GM12878 (cell line): ENCODE data around the gene ZNF544. TPM values are rescaled to one million over a fixed set of nuclear protein-coding genes. Genes with fewer than 3 reads are reported as not detected.

ENCODE experiments used
- ATAC-seq: fragments of 200-7000 bp; cut with Tn5 transposase; 3 replicates; pipeline ENCODE4 v1.9.1; 2020; ENCODE audit warnings: mild to moderate bottlenecking, moderate library complexity
- BruUV-seq: library from RNA; stranded (reverse); fragments of 400-500 nt; replicated peaks from 2 replicates; lab custom pipeline; 2021; lab: Mats Ljungman, UMichigan
- CTCF ChIA-PET: fragments of 300-600 bp; sonication (Branson Sonifier 250); formaldehyde crosslinking; extraction: SDS; loops from one replicate; lab custom pipeline; 2021; ENCODE audit warnings: inconsistent platforms; lab: Yijun Ruan, JAX
- POLR2A ChIA-PET: fragments of 350-600 bp; formaldehyde crosslinking; extraction: SDS; loops from one replicate; lab custom pipeline; 2021; ENCODE audit warnings: inconsistent platforms; lab: Charles Lee
- RAD21 ChIA-PET: fragments of 300-600 bp; sonication (Branson Sonifier 250); formaldehyde crosslinking; loops from one replicate; lab custom pipeline; 2023; ENCODE audit warnings: antibody characterized with exemption; ENCODE audit not compliant: unreplicated experiment; lab: Charles Lee
- SMC1A ChIA-PET: fragments of 300-600 bp; sonication (Branson Sonifier 250); formaldehyde crosslinking; loops from one replicate; lab custom pipeline; 2023; ENCODE audit not compliant: unreplicated experiment, uncharacterized antibody; lab: Charles Lee
- DNase-seq: peaks from one replicate; pipeline ENCODE4 v3.0.0-alpha.2; 2011; ENCODE audit warnings: low read depth, low spot score
- FAIRE-seq: peaks from 3 replicates; lab custom pipeline; 2011; peaks lifted over from hg19 to GRCh38; lab: Jason Lieb, UNC
- H2AFZ ChIP-seq: 2 replicates; pipeline ENCODE4 v1.6.0; 2011; ENCODE audit warnings: low read depth, low read length, control low read depth; ENCODE audit not compliant: control insufficient read depth
- H3K27ac ChIP-seq: 2 replicates; pipeline ENCODE4 v1.5.1; 2011; ENCODE audit warnings: control low read depth; ENCODE audit not compliant: control insufficient read depth, insufficient read depth
- H3K27me3 ChIP-seq, 2 experiments: replicated peaks in 1 of 2; 2 replicates each; pipeline versions ENCODE4 v1.6.0 to v1.6.1; 2011; ENCODE audit warnings: low read length in 1 of 2; ENCODE audit not compliant: control insufficient read depth in 2 of 2, insufficient read depth in 2 of 2
- H3K36me3 ChIP-seq, 2 experiments: 2 replicates each; pipeline ENCODE4 v1.5.1; 2011; ENCODE audit warnings: low read length in 1 of 2; ENCODE audit not compliant: control insufficient read depth in 2 of 2, insufficient read depth in 2 of 2
- H3K4me1 ChIP-seq: 2 replicates; pipeline ENCODE4 v1.6.1; 2011; ENCODE audit warnings: mild to moderate bottlenecking, low read length, moderate library complexity, mixed read lengths; ENCODE audit not compliant: control insufficient read depth, insufficient read depth
- H3K4me2 ChIP-seq: 2 replicates; pipeline ENCODE4 v1.6.0; 2011; ENCODE audit warnings: control low read depth; ENCODE audit not compliant: control insufficient read depth, insufficient read depth
- H3K4me3 ChIP-seq: fragments of 200-600 bp; sonication (generic); 2 replicates; pipeline ENCODE4 v1.5.1; 2016
- H3K79me2 ChIP-seq: 2 replicates; pipeline ENCODE4 v1.6.0; 2011; ENCODE audit warnings: low read length; ENCODE audit not compliant: control insufficient read depth, insufficient read depth
- H3K9ac ChIP-seq: 2 replicates; pipeline ENCODE4 v1.8.0; 2011; ENCODE audit warnings: low read length, control low read depth, mixed read lengths; ENCODE audit not compliant: control insufficient read depth, insufficient read depth
- H3K9me3 ChIP-seq: replicated peaks from 3 replicates; pipeline ENCODE4 v1.5.1; 2011; ENCODE audit warnings: mild to moderate bottlenecking, low read length; ENCODE audit not compliant: control insufficient read depth, insufficient read depth
- H4K20me1 ChIP-seq: 2 replicates; pipeline ENCODE4 v1.6.0; 2011; ENCODE audit not compliant: control insufficient read depth, insufficient read depth
- ATF7 ChIP-seq: fragments of 450-650 bp; IDR thresholded peaks from 2 replicates; pipeline ENCODE4 v1.6.1; 2016; ENCODE audit warnings: low read depth, mild to moderate bottlenecking
- BCL11A ChIP-seq: IDR thresholded peaks from 2 replicates; pipeline ENCODE4 v1.6.1; 2011; ENCODE audit warnings: low read depth, low read length
- BCL3 ChIP-seq: IDR thresholded peaks from 2 replicates; pipeline ENCODE4 v1.6.1; 2011; ENCODE audit warnings: borderline replicate concordance, low read depth, mild to moderate bottlenecking, moderate library complexity, low read length; ENCODE audit not compliant: insufficient read depth, poor library complexity, severe bottlenecking
- CBFB ChIP-seq: IDR thresholded peaks from 2 replicates; pipeline ENCODE4 v1.6.1; 2016; ENCODE audit warnings: antibody characterized with exemption, low read depth
- CBX5 ChIP-seq: sonication (generic); IDR thresholded peaks from 2 replicates; pipeline ENCODE4 v1.6.1; 2016; ENCODE audit warnings: low read depth, moderate library complexity, mild to moderate bottlenecking, inconsistent platforms
- CTCF ChIP-seq, 3 experiments: IDR thresholded peaks in 2 of 3; conservative IDR thresholded peaks in 1 of 3; 2 replicates each; pipeline ENCODE4 v1.5.1; 2011; ENCODE audit warnings: low read depth in 3 of 3, low read length in 3 of 3, mild to moderate bottlenecking in 3 of 3, control low read depth in 2 of 3, moderate library complexity in 2 of 3, inconsistent platforms in 1 of 3, mixed read lengths in 1 of 3; ENCODE audit not compliant: control insufficient read depth in 2 of 3, insufficient read depth in 1 of 3; ENCODE audit errors: extremely low read depth in 1 of 3
- E2F4 ChIP-seq: IDR thresholded peaks from 2 replicates; pipeline ENCODE4 v1.6.1; 2012; ENCODE audit warnings: low read depth, low read length, improper control_type of control experiment
- IRF4 ChIP-seq: IDR thresholded peaks from 2 replicates; pipeline ENCODE4 v1.6.1; 2011; ENCODE audit warnings: low read depth, low read length
- LARP7 ChIP-seq: fragments of 450-650 bp; IDR thresholded peaks from 2 replicates; pipeline ENCODE4 v1.6.1; 2017; ENCODE audit warnings: mild to moderate bottlenecking
- NFXL1 ChIP-seq: fragments of 450-650 bp; IDR thresholded peaks from 2 replicates; pipeline ENCODE4 v1.6.1; 2017; ENCODE audit warnings: antibody characterized with exemption, mild to moderate bottlenecking, borderline replicate concordance
- PML ChIP-seq: IDR thresholded peaks from 2 replicates; pipeline ENCODE4 v1.6.1; 2012; ENCODE audit warnings: low read length, inconsistent platforms
- POLR2A ChIP-seq: IDR thresholded peaks from 2 replicates; pipeline ENCODE4 v1.6.1; 2011; ENCODE audit warnings: low read depth, mild to moderate bottlenecking, low read length
- SREBF1 ChIP-seq: IDR thresholded peaks from 2 replicates; pipeline ENCODE4 v1.6.1; 2012; ENCODE audit warnings: mild to moderate bottlenecking, low read length
- SUPT20H ChIP-seq: IDR thresholded peaks from 2 replicates; pipeline ENCODE4 v1.6.1; 2011; ENCODE audit warnings: low read depth, mild to moderate bottlenecking, low read length, moderate library complexity, borderline replicate concordance; ENCODE audit not compliant: control insufficient read depth
- YY1 ChIP-seq: IDR thresholded peaks from 2 replicates; pipeline ENCODE4 v1.6.1; 2011; ENCODE audit warnings: low read depth, mild to moderate bottlenecking, low read length
- ZBTB11 ChIP-seq: fragments of 450-650 bp; formaldehyde crosslinking; IDR thresholded peaks from 2 replicates; pipeline ENCODE4 v1.5.0; 2022; ENCODE audit warnings: mild to moderate bottlenecking, missing genetic modification characterization
- ZNF207 ChIP-seq: fragments of 450-650 bp; IDR thresholded peaks from 2 replicates; pipeline ENCODE4 v1.6.1; 2014; ENCODE audit warnings: antibody characterized with exemption, mild to moderate bottlenecking, borderline replicate concordance
- WGBS: methylation state at CpG from one replicate; pipeline ENCODE4 v1.1.6; 2016; ENCODE audit warnings: low lambda C conversion rate; ENCODE audit not compliant: insufficient replicate concordance, insufficient coverage; ENCODE audit errors: missing lambda C conversion rate; 5-methylcytosine and 5-hydroxymethylcytosine counted together
- in situ Hi-C: fragments of 300-500 bp; cut with MboI; formaldehyde crosslinking; loops from 9 replicates; pipeline ENCODE4 v1.14.3; 2018; ENCODE audit warnings: mixed read lengths
- intact Hi-C: fragments of 100-400 bp; cut with micrococcal nuclease; formaldehyde crosslinking; loops from one replicate; pipeline ENCODE4 v1.14.2; 2022; ENCODE audit not compliant: unreplicated experiment
- polyA plus RNA-seq, 11 experiments: library from polyadenylated mRNA; depleted of rRNA in 4 of 11; unstranded in 6 of 11; stranded (reverse) in 5 of 11; fragments of >200 nt; fragmentation: Nextera tagmentation in 4 of 11; fragmentation: Illumina TruSeq in 1 of 11; extraction: Ambion mirVana in 4 of 11; extraction: Trizol in 1 of 11; gene quantifications; 1 replicate in 1 of 11; 2 replicates in 10 of 11; pipeline versions ENCODE4 v1.2.1 to v1.2.3, GENCODE V29; 2011 to 2016; ENCODE audit warnings: inconsistent platforms in 2 of 11, missing spikeins in 2 of 11, low read depth in 1 of 11
- total RNA-seq, 4 experiments: library from RNA; depleted of rRNA in 3 of 4; stranded (reverse); fragments of >200 nt in 3 of 4; fragmentation: Illumina TruSeq in 1 of 4; extraction: Trizol in 1 of 4; gene quantifications; 2 replicates each; pipeline versions ENCODE4 v1.2.1 to v1.2.3, GENCODE V29; 2013 to 2021

Gene ZNF544
- total and polyA plus RNA-seq, 10 of the 15 experiments (the other 5 are each of a cell fraction or from before 2014, with no cell fraction given) = 27.3 to 70.1 (median 42.6) TPM

- 91% methylated on average over 25 of the region's 25 CpGs for WGBS
- RAD21 ChIA-PET = no interaction called here
These were observed 10.9 kb upstream of the ZNF544 start for GRCh38 chr19:58217607-58218391.

More at GRCh38 chr19:58217607-58218391, 10.9 kb upstream of the ZNF544 start:
- SMC1A ChIA-PET = interaction anchor here (0.6 kb wide), 1 partner anchor 62 kb away, joined by 3 read pairs; no protein-coding TSS in a partner anchor
- H2AFZ ChIP-seq = no peak overlapping the region
- H3K4me2 ChIP-seq = no peak overlapping the region
- peaks cover 2 to 5% of the 10 kb centered on the region in 2 experiments; a peak in 2 of 4 replicates for H3K36me3 ChIP-seq
- H3K4me1 ChIP-seq = no peaks in the 10 kb centered on the region
- intact Hi-C loops (no loop called here), in situ Hi-C loops (no loop called here)
- H3K27me3 ChIP-seq = no peaks in the 10 kb centered on the region
- CTCF ChIA-PET = interaction anchor here (1.1 kb wide), 1 partner anchor 234 kb away, joined by 3 read pairs; the partner anchor contains the start of gene ZNF324B
- no peak for ATAC-seq
- no peak overlapping the region for H3K4me3 ChIP-seq
- no peak overlapping the region for H3K27ac ChIP-seq
- no peaks in the 10 kb centered on the region for H3K79me2 ChIP-seq
- no peak for DNase-seq
- no peak overlapping the region for H3K9ac ChIP-seq
- no TSS peak for BruUV-seq
- FAIRE-seq = no peak
- POLR2A ChIA-PET = no interaction called here
- TF ChIP-seq SUPT20H (no peak), ZNF207 (no peak), ATF7 (no peak), E2F4 (no peak), BCL3 (no peak), BCL11A (no peak), CBX5 (no peak), ZBTB11 (CRISPR knock-in tag) (no peak), NFXL1 (no peak), CBFB (no peak), POLR2A (no peak), PML (no peak), LARP7 (no peak), CTCF (IDR thresholded peaks at IDR 0.05 in 2 of 3, conservative IDR thresholded peaks at IDR 0.05 in 1 of 3; ENCODE audit: control insufficient read depth in 2 of 3, extremely low read depth in 1 of 3, insufficient read depth in 1 of 3, low read depth in 3 of 3, low read length in 3 of 3) (no peak), YY1 (no peak), IRF4 (no peak), SREBF1 (no peak)
- no peaks in the 10 kb centered on the region for H4K20me1 ChIP-seq
- peaks cover 15% of the 10 kb centered on the region; the same call in 2 of the 3 replicates for H3K9me3 ChIP-seq
